Choroid plexus epithelial cell (primary cell): Measurements from ENCODE around the gene FDPS.
"Not testable (repeated sequence)": the region's sequence is repeated elsewhere in the genome, so short reads cannot be mapped to it uniquely, and the experiment has no call there.

Experiments used
- DNase-seq: peaks from one replicate; pipeline ENCODE4 v3.0.0-alpha.2; 2010; ENCODE audit warnings: low read depth
- H3K4me3 ChIP-seq: 2 replicates; pipeline ENCODE4 v1.5.1; 2011; ENCODE audit warnings: low read depth, mild to moderate bottlenecking, control low read depth, low read length, moderate library complexity
- TF ChIP-seq, protein P1 (sequence below): conservative IDR thresholded peaks from 2 replicates; pipeline ENCODE4 v1.5.1; 2011; ENCODE audit warnings: low read depth, mild to moderate bottlenecking, control low read depth, inconsistent platforms, low read length, moderate library complexity

FDPS gene

DNA sequence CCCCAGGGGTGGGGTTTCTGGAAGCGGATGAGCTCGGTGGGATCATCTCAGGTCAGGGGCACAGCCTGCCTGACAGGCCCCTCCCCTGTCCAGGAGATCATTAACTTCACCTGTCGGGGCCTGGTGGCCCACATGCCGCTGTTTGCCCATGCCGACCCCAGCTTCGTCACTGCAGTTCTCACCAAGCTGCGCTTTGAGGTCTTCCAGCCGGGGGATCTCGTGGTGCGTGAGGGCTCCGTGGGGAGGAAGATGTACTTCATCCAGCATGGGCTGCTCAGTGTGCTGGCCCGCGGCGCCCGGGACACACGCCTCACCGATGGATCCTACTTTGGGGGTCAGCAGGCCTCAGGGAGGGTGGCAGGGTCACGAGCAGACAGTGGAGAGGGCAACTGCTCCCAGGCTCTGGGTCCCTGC is 23.0 kb upstream of the FDPS start:
- H3K4me3 ChIP-seq, result no peak overlapping the region
- DNase-seq, result no peak
- TF ChIP-seq, protein P1, sequence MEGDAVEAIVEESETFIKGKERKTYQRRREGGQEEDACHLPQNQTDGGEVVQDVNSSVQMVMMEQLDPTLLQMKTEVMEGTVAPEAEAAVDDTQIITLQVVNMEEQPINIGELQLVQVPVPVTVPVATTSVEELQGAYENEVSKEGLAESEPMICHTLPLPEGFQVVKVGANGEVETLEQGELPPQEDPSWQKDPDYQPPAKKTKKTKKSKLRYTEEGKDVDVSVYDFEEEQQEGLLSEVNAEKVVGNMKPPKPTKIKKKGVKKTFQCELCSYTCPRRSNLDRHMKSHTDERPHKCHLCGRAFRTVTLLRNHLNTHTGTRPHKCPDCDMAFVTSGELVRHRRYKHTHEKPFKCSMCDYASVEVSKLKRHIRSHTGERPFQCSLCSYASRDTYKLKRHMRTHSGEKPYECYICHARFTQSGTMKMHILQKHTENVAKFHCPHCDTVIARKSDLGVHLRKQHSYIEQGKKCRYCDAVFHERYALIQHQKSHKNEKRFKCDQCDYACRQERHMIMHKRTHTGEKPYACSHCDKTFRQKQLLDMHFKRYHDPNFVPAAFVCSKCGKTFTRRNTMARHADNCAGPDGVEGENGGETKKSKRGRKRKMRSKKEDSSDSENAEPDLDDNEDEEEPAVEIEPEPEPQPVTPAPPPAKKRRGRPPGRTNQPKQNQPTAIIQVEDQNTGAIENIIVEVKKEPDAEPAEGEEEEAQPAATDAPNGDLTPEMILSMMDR, result no peak

GRCh38 chr1:155286544-155286943 is 22.1 kb upstream of the FDPS start:
- H3K4me3 ChIP-seq, result no peak overlapping the region
- no peak for DNase-seq
- TF ChIP-seq, protein P1, result no peak

DNA sequence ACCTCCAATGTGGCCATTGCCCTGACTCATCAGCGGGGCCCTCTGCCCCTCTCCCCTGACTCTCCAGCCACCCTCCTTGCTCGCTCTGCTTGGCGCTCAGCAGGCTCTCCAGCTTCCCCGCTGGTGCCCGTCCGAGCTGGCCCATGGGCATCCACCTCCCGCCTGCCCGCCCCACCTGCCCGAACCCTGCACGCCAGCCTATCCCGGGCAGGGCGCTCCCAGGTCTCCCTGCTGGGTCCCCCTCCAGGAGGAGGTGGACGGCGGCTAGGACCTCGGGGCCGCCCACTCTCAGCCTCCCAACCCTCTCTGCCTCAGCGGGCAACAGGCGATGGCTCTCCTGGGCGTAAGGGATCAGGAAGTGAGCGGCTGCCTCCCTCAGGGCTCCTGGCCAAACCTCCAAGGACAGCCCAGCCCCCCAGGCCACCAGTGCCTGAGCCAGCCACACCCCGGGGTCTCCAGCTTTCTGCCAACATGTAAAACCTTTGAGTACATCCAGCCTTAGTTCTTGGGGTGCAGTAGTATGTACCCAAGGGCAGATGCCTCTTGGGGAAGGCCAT is 20.6 kb upstream of the FDPS start:
- H3K4me3 ChIP-seq, result no peak overlapping the region
- no peak for DNase-seq
- TF ChIP-seq, protein P1, result no peak

- H3K4me3 ChIP-seq, DNase-seq: not testable (repeated sequence)
Measured at GRCh38 chr1:155291006-155291405, 17.7 kb upstream of the FDPS start.

- no peak overlapping the region for H3K4me3 ChIP-seq
- no peak for DNase-seq
- TF ChIP-seq, protein P1, result no peak
Measured at GRCh38 chr1:155293086-155293749, 15.4 kb upstream of the FDPS start.

GRCh38 chr1:155294520-155295182 is 14.0 kb upstream of the FDPS start:
- H3K4me3 ChIP-seq, result peak overlapping the region; percentile 8
- TF ChIP-seq, protein P1, result no peak
- DNase-seq, result no peak

- no peak for DNase-seq
- TF ChIP-seq, protein P1, result no peak
- peak overlapping the region; percentile 11 for H3K4me3 ChIP-seq
Measured at GRCh38 chr1:155295183-155295941, 13.3 kb upstream of the FDPS start.
